MM.1S (cell line): ENCODE measurements around the gene RET.

Source experiments
- DNase-seq: peaks from one replicate; pipeline ENCODE4 v3.0.0-alpha.2; 2015
- H2AFZ ChIP-seq: fragments of 300-600 bp; sonication (generic); 2 replicates; pipeline ENCODE4 v1.6.0; 2016; ENCODE audit warnings: antibody characterized with exemption, low read length
- H3F3A ChIP-seq: fragments of 300-600 bp; sonication (generic); 2 replicates; pipeline ENCODE4 v1.6.1; 2016; ENCODE audit warnings: mild to moderate bottlenecking, antibody characterized with exemption, low read length, moderate library complexity, mixed read lengths; ENCODE audit not compliant: insufficient read depth
- H3K27ac ChIP-seq: fragments of 300-600 bp; sonication (generic); 2 replicates; pipeline ENCODE4 v1.5.1; 2016; ENCODE audit warnings: mild to moderate bottlenecking, low read length
- H3K27me3 ChIP-seq: fragments of 300-600 bp; sonication (generic); replicated peaks from 2 replicates; pipeline ENCODE4 v1.6.0; 2016; ENCODE audit warnings: low read length; ENCODE audit not compliant: insufficient read depth
- H3K36me3 ChIP-seq: fragments of 300-600 bp; sonication (generic); replicated peaks from 2 replicates; pipeline ENCODE4 v1.6.1; 2016; ENCODE audit warnings: mild to moderate bottlenecking, low read length, mixed read lengths; ENCODE audit not compliant: insufficient read depth
- H3K4me1 ChIP-seq: fragments of 300-600 bp; sonication (generic); 2 replicates; pipeline ENCODE4 v1.6.1; 2016; ENCODE audit warnings: low read length, mixed read lengths
- H3K4me2 ChIP-seq: fragments of 300-600 bp; sonication (generic); 2 replicates; pipeline ENCODE4 v1.6.0; 2016; ENCODE audit warnings: low read depth, low read length
- H3K4me3 ChIP-seq: fragments of 300-600 bp; sonication (generic); 2 replicates; pipeline ENCODE4 v1.5.1; 2016; ENCODE audit warnings: low read length, mixed read lengths
- H3K79me2 ChIP-seq: fragments of 300-600 bp; sonication (generic); 2 replicates; pipeline ENCODE4 v1.6.1; 2016; ENCODE audit warnings: mixed run types, low read length, mixed read lengths
- H3K9ac ChIP-seq: fragments of 300-600 bp; sonication (generic); 2 replicates; pipeline ENCODE4 v1.6.1; 2016; ENCODE audit warnings: low read length, mixed read lengths
- H3K9me2 ChIP-seq: fragments of 300-600 bp; sonication (generic); replicated peaks from 2 replicates; pipeline ENCODE4 v1.6.1; 2016; ENCODE audit warnings: mild to moderate bottlenecking, low read length, mixed read lengths; ENCODE audit not compliant: insufficient read depth
- H3K9me3 ChIP-seq: fragments of 300-600 bp; sonication (generic); replicated peaks from 2 replicates; pipeline ENCODE4 v1.6.1; 2016; ENCODE audit warnings: mild to moderate bottlenecking, low read length, mixed read lengths; ENCODE audit not compliant: insufficient read depth
- H4K20me1 ChIP-seq: fragments of 300-600 bp; sonication (generic); 2 replicates; pipeline ENCODE4 v1.6.1; 2016; ENCODE audit warnings: mild to moderate bottlenecking, low read length, moderate library complexity, mixed read lengths; ENCODE audit not compliant: insufficient read depth
- EZH2 ChIP-seq: fragments of 300-600 bp; sonication (generic); optimal IDR thresholded peaks from 2 replicates; pipeline ENCODE3; 2017; ENCODE audit warnings: low read depth, mild to moderate bottlenecking, antibody characterized with exemption, low read length, mixed read lengths
- EZH2phosphoT487 ChIP-seq: fragments of 300-600 bp; sonication (generic); IDR thresholded peaks from 2 replicates; pipeline ENCODE4 v1.6.1; 2018; ENCODE audit warnings: antibody characterized with exemption, low read length
- TF ChIP-seq, protein P1 (sequence below): fragments of 300-600 bp; sonication (generic); IDR thresholded peaks from 2 replicates; pipeline ENCODE4 v1.5.1; 2016; ENCODE audit warnings: antibody characterized with exemption, low read length, mixed read lengths

Gene RET

GRCh38 chr10:43069211-43069515 is 7.7 kb upstream of the RET start:
- H3K27me3 ChIP-seq, result peaks cover 8% of the 10 kb centered on the region
- no peaks in the 10 kb centered on the region for H3K36me3 ChIP-seq
- H3K9ac ChIP-seq, result no peak overlapping the region
- no peaks in the 10 kb centered on the region for H3K79me2 ChIP-seq
- H3K4me2 ChIP-seq, result no peak overlapping the region
- H3K4me3 ChIP-seq, result no peak overlapping the region
- no peak overlapping the region for H2AFZ ChIP-seq
- no peak overlapping the region for H3K27ac ChIP-seq
- DNase-seq, result no peak
- no peaks in the 10 kb centered on the region for H3K9me3 ChIP-seq
- no peaks in the 10 kb centered on the region for H4K20me1 ChIP-seq
- H3K4me1 ChIP-seq, result no peaks in the 10 kb centered on the region
- TF ChIP-seq, protein P1, sequence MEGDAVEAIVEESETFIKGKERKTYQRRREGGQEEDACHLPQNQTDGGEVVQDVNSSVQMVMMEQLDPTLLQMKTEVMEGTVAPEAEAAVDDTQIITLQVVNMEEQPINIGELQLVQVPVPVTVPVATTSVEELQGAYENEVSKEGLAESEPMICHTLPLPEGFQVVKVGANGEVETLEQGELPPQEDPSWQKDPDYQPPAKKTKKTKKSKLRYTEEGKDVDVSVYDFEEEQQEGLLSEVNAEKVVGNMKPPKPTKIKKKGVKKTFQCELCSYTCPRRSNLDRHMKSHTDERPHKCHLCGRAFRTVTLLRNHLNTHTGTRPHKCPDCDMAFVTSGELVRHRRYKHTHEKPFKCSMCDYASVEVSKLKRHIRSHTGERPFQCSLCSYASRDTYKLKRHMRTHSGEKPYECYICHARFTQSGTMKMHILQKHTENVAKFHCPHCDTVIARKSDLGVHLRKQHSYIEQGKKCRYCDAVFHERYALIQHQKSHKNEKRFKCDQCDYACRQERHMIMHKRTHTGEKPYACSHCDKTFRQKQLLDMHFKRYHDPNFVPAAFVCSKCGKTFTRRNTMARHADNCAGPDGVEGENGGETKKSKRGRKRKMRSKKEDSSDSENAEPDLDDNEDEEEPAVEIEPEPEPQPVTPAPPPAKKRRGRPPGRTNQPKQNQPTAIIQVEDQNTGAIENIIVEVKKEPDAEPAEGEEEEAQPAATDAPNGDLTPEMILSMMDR, result no peak
- no peak for TF ChIP-seq EZH2phosphoT487
- TF ChIP-seq EZH2, result no peak
- no peaks in the 10 kb centered on the region for H3K9me2 ChIP-seq
- H3F3A ChIP-seq, result no peaks in the 10 kb centered on the region

DNA sequence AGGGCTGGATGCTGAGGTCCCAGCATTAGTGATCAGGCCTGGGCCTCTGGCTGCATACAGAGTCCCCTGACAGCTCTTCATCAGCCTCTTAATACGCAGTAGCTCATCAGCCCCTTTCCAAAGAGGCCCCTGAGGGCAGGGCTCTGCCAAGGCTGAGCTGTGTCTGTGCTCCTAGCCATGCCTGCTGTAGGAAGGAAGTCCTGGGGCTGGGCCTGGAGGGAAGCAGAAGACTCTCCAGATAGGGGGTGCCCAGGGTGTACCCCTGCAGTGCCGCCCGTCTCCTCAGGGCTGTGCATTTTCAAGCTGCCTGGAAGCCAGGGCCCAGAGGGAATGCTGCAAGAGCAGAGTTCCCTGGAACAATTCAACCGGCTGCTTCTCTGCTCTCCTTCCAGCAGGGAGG is 7.3 kb upstream of the RET start:
- no peak for DNase-seq
- H3K36me3 ChIP-seq, result no peaks in the 10 kb centered on the region
- TF ChIP-seq, protein P1, result no peak
- TF ChIP-seq EZH2 (no peak), EZH2phosphoT487 (no peak)
- H3K27ac ChIP-seq, result no peak overlapping the region
- H4K20me1 ChIP-seq, result no peaks in the 10 kb centered on the region
- H3K9me2 ChIP-seq, result no peaks in the 10 kb centered on the region
- H3K9ac ChIP-seq, result no peak overlapping the region
- no peaks in the 10 kb centered on the region for H3F3A ChIP-seq
- no peak overlapping the region for H3K4me3 ChIP-seq
- no peak overlapping the region for H2AFZ ChIP-seq
- no peaks in the 10 kb centered on the region for H3K9me3 ChIP-seq
- no peak overlapping the region for H3K4me2 ChIP-seq
- H3K27me3 ChIP-seq, result peaks cover 8% of the 10 kb centered on the region
- H3K4me1 ChIP-seq, result no peaks in the 10 kb centered on the region
- no peaks in the 10 kb centered on the region for H3K79me2 ChIP-seq

GRCh38 chr10:43070121-43071085 is 6.5 kb upstream of the RET start:
- Histone ChIP-seq H3K4me2 (no peak overlapping the region), H3K36me3 (no peaks in the 10 kb centered on the region)

More at GRCh38 chr10:43070121-43071085, 6.5 kb upstream of the RET start:
- Histone ChIP-seq H2AFZ (no peak overlapping the region), H3K27me3 (peaks cover 8% of the 10 kb centered on the region), H3F3A (no peaks in the 10 kb centered on the region), H3K4me1 (no peaks in the 10 kb centered on the region), H3K4me3 (no peak overlapping the region), H3K79me2 (no peaks in the 10 kb centered on the region), H4K20me1 (no peaks in the 10 kb centered on the region), H3K9me3 (no peaks in the 10 kb centered on the region), H3K27ac (no peak overlapping the region), H3K9ac (no peak overlapping the region), H3K9me2 (no peaks in the 10 kb centered on the region)
- DNase-seq, result no peak
- TF ChIP-seq EZH2phosphoT487, result no peak
- TF ChIP-seq, protein P1, result no peak
- TF ChIP-seq EZH2, result no peak
